ENCODE results near the gene PPP5C.

The PPP5C gene, protein sequence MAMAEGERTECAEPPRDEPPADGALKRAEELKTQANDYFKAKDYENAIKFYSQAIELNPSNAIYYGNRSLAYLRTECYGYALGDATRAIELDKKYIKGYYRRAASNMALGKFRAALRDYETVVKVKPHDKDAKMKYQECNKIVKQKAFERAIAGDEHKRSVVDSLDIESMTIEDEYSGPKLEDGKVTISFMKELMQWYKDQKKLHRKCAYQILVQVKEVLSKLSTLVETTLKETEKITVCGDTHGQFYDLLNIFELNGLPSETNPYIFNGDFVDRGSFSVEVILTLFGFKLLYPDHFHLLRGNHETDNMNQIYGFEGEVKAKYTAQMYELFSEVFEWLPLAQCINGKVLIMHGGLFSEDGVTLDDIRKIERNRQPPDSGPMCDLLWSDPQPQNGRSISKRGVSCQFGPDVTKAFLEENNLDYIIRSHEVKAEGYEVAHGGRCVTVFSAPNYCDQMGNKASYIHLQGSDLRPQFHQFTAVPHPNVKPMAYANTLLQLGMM

DNA sequence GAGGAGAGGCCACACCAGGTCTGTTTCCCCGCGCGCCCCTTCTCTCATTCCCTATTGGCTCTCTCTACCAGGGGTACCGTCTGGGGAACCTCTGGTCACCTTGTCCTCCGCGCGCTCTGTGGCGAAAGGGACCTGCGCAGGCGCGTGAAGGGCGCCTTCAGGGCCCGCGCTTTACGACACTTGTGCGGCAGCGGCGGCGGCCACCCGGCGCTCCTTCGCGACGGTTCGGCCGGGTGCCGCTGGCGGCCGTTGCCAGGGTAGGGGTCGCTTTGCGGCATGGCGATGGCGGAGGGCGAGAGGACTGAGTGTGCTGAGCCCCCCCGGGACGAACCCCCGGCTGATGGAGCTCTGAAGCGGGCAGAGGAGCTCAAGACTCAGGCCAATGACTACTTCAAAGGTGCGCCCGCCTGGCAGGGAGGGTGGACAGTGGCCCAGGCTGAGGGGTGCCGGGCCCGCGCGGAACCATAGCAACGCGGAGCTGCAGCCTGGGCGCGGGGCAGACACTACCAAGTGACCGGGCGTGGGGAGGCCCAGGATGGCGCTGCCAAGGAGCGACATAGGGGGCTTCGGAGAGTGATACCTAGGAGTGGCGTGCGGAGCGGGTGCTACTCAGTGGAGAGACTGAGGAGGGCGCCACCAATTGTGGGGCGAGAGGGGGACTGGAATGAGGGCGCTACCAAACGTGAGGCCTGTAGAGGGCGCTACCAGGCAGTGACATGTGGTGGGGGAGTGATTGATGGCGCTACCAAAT is at the start of gene PPP5C:
TSS of gene PPP5C (plus strand) at position 267 of the 751 bp plus-strand sequence. CDS start at position 277, 10 bp downstream.
- TF ChIP-seq EP300 (IDR thresholded peaks at IDR 0.05; ENCODE audit: borderline replicate concordance) (peak; percentile 41), RAD21 (IDR thresholded peaks at IDR 0.05; ENCODE audit: low read depth) (peak; percentile 73), ZBTB7A (IDR thresholded peaks at IDR 0.05; ENCODE audit: low read depth) (peak; percentile 90), CREB1 (IDR thresholded peaks at IDR 0.05; ENCODE audit: low read depth) (0 out of 2 replicates have a peak, but pooled peaks have one; percentile 27), CEBPB (IDR thresholded peaks at IDR 0.05) (no peak), NFIC (IDR thresholded peaks at IDR 0.05) (peak; percentile 45; the same call in 1 of the 2 replicates), FOXM1 (IDR thresholded peaks at IDR 0.05; ENCODE audit: borderline replicate concordance, low read depth) (0 out of 2 replicates have a peak, but pooled peaks have one; percentile 27), TEAD4 (IDR thresholded peaks at IDR 0.05) (peak; percentile 48), TAF1 (IDR thresholded peaks at IDR 0.05; ENCODE audit: low read depth) (peak; percentile 93), TCF12 (IDR thresholded peaks at IDR 0.05; ENCODE audit: low read depth) (peak; percentile 49; the same call in 1 of the 2 replicates), YY1 (IDR thresholded peaks at IDR 0.05; ENCODE audit: low read depth) (peak; percentile 92), EGR1 (IDR thresholded peaks at IDR 0.05) (peak; percentile 45; the same call in 1 of the 2 replicates)
- TF ChIP-seq, protein P1, sequence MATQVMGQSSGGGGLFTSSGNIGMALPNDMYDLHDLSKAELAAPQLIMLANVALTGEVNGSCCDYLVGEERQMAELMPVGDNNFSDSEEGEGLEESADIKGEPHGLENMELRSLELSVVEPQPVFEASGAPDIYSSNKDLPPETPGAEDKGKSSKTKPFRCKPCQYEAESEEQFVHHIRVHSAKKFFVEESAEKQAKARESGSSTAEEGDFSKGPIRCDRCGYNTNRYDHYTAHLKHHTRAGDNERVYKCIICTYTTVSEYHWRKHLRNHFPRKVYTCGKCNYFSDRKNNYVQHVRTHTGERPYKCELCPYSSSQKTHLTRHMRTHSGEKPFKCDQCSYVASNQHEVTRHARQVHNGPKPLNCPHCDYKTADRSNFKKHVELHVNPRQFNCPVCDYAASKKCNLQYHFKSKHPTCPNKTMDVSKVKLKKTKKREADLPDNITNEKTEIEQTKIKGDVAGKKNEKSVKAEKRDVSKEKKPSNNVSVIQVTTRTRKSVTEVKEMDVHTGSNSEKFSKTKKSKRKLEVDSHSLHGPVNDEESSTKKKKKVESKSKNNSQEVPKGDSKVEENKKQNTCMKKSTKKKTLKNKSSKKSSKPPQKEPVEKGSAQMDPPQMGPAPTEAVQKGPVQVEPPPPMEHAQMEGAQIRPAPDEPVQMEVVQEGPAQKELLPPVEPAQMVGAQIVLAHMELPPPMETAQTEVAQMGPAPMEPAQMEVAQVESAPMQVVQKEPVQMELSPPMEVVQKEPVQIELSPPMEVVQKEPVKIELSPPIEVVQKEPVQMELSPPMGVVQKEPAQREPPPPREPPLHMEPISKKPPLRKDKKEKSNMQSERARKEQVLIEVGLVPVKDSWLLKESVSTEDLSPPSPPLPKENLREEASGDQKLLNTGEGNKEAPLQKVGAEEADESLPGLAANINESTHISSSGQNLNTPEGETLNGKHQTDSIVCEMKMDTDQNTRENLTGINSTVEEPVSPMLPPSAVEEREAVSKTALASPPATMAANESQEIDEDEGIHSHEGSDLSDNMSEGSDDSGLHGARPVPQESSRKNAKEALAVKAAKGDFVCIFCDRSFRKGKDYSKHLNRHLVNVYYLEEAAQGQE (IDR thresholded peaks at IDR 0.05; ENCODE audit: low read depth), result no peak
- TF ChIP-seq, protein P2, sequence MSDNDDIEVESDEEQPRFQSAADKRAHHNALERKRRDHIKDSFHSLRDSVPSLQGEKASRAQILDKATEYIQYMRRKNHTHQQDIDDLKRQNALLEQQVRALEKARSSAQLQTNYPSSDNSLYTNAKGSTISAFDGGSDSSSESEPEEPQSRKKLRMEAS (IDR thresholded peaks at IDR 0.05), result peak; percentile 44
- TF ChIP-seq, protein P3, sequence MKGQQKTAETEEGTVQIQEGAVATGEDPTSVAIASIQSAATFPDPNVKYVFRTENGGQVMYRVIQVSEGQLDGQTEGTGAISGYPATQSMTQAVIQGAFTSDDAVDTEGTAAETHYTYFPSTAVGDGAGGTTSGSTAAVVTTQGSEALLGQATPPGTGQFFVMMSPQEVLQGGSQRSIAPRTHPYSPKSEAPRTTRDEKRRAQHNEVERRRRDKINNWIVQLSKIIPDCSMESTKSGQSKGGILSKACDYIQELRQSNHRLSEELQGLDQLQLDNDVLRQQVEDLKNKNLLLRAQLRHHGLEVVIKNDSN (IDR thresholded peaks at IDR 0.05), result no peak

DNA sequence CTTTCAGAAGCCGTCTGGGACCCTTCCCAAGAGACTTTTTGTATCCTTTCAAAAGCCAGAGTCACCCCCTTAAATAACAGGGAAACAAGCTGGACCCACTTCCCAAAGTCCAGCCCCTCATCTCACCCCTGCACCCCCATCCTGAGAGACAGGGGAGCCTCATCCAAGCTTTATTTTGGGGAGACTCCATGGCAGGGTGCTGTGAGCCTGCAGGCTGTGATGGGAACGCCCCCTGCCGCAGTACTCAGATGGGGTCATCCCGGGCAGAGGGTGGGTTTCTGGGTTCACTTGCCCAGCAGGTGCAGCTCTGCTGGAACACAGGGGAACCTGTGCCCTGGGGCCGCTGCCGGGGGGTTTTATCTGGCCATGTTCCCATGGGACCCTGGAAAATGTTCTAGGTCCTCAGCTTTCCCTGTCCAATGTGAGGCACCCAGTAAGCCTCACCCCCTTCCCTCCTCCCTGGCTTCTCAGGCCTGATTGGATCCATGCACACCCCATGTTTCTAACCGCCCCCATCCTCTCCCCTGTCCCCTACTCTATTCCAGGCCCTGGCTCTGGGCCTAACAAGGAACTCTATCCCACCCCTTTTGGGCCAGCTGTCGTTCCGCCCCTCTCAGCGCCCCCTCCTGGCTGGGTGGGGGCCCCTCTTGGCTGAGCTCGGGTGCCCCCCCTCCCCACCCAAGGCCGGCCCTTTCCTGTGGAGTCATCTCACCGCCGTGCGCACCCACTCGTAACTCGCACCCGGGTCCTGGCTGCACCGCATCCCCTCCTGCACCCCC is 49.0 kb upstream of the PPP5C start:
- TF ChIP-seq EP300 (IDR thresholded peaks at IDR 0.05; ENCODE audit: borderline replicate concordance) (no peak), ZBTB7A (IDR thresholded peaks at IDR 0.05; ENCODE audit: low read depth) (0 out of 2 replicates have a peak, but pooled peaks have one; percentile 22)

DNA sequence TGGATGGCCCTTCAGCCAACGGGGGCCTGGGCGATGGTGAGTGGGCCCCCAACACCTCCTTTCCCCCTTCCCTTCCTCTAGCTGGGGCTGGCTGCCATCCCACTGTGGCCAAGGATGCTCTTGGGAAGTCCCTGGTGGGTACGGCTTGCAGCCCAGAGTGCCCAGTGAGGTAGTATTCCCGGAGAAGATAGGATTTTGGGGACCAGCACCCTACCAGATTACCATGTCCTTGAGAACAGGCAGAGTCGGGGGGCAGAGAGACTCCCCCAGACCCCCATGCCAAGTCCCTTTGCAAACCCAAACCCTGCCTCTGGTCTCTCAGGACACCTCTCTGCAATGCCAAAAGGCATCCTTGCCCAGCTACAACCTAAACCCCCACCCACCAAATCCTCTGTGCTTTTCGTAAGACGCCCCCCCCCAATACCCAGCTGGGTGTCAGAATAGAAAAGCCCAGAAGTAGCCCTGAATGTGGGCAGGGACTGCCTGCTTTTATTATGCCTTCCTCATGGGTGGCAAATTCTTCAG is 48.3 kb upstream of the PPP5C start:
- TF ChIP-seq NFIC (IDR thresholded peaks at IDR 0.05), result no peak
- TF ChIP-seq, protein P3 (IDR thresholded peaks at IDR 0.05), result no peak
- TF ChIP-seq ZBTB7A (IDR thresholded peaks at IDR 0.05; ENCODE audit: low read depth), result no peak; the same call in 1 of the 2 replicates
- no peak for TF ChIP-seq FOXM1 (IDR thresholded peaks at IDR 0.05; ENCODE audit: borderline replicate concordance, low read depth)
- TF ChIP-seq YY1 (IDR thresholded peaks at IDR 0.05; ENCODE audit: low read depth), result no peak
- TF ChIP-seq TCF12 (IDR thresholded peaks at IDR 0.05; ENCODE audit: low read depth), result no peak
- TF ChIP-seq RAD21 (IDR thresholded peaks at IDR 0.05; ENCODE audit: low read depth), result no peak
- TF ChIP-seq, protein P2 (IDR thresholded peaks at IDR 0.05), result no peak
- TF ChIP-seq CREB1 (IDR thresholded peaks at IDR 0.05; ENCODE audit: low read depth), result no peak

DNA sequence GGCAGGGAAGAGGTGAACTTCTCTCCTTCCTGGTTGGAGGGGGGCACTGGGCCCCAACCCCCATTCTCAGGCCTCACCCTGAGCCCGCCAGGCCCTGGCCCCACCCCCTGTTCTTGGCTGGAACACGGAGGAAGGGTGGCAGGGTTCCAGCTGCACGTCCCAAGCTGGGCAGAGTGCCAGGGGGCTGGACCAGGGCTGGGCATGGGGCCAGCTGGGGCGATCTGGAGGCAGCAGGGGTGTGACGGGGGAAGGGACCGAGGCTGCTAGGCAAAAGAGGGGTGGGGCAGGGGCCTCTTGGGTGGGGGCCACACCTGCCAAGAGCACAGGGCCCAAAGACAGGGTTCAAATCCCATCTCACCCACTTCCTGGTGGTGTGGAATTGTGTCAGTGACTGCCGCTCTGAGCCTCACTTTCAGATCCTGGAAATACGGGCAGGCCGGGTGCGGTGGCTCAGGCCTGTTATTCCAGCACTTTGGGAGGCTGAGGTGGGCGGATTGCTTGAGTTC is 47.8 kb upstream of the PPP5C start:
- TF ChIP-seq, protein P2 (IDR thresholded peaks at IDR 0.05), result peak; percentile 54
- peak; percentile 100 for TF ChIP-seq NFIC (IDR thresholded peaks at IDR 0.05)
- TF ChIP-seq ZBTB7A (IDR thresholded peaks at IDR 0.05; ENCODE audit: low read depth), result peak; percentile 55; the same call in 1 of the 2 replicates
- TF ChIP-seq TCF12 (IDR thresholded peaks at IDR 0.05; ENCODE audit: low read depth), result peak; percentile 92
- TF ChIP-seq TAF1 (IDR thresholded peaks at IDR 0.05; ENCODE audit: low read depth), result no peak
- TF ChIP-seq, protein P1 (IDR thresholded peaks at IDR 0.05; ENCODE audit: low read depth), result no peak
- no peak for TF ChIP-seq YY1 (IDR thresholded peaks at IDR 0.05; ENCODE audit: low read depth)
- TF ChIP-seq EGR1 (IDR thresholded peaks at IDR 0.05), result 0 out of 2 replicates have a peak, but pooled peaks have one; percentile 6
- peak; percentile 57 for TF ChIP-seq TEAD4 (IDR thresholded peaks at IDR 0.05)
- TF ChIP-seq EP300 (IDR thresholded peaks at IDR 0.05; ENCODE audit: borderline replicate concordance), result peak; percentile 85
